SH-SY5Y (cell line): ENCODE data around the gene HIRA.

Experiments used
- GATA2 ChIP-seq: IDR thresholded peaks from 2 replicates; pipeline ENCODE4 v1.6.1; 2011; ENCODE audit warnings: mild to moderate bottlenecking, low read depth, low read length
- GATA3 ChIP-seq: IDR thresholded peaks from 2 replicates; pipeline ENCODE4 v1.6.1; 2011; ENCODE audit warnings: low read depth, mild to moderate bottlenecking, low read length, moderate library complexity

DNA sequence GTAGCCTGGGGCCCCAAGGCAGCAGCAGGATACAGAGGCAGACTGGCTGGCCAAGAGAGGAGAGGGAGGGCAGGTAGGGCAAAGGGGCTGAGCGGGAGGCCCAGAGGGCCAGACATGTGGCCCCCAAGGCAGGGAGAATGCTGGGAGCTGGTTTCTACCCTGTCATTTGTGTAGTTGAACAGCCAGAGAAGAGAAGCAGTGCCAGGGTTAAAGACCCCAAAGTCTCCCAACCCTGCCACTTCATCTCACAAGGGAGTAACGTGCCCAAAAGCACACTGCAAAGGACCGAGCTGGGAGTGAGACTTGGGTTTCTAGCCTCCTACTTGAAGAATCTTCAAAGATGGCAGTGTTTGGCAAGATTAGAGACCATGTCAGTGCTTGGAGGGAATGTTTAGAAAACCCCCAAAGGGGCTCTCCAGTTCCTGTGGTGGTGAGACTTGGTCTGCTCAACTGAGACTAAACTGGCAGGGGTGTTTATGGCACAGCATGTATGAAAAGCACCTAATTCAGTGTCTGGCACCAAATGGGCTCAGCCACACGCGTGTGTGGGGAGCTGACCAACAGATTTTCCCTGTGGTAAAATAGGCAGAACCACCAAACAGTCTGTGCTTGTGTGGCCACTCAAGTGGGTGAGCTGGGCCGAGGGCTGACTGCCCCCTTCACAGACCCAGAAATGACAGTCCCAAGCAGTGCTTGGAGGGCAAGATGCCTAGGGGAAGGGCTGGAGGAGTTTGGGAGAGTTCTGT, 71.8 kb downstream of the HIRA start:
- TF ChIP-seq GATA2 (no peak), GATA3 (no peak)
